Measurements from ENCODE around the gene GLIPR1L1.
A peak's percentile ranks its signal among the peaks of the same experiment; 100 is the strongest.

Gene GLIPR1L1

DNA sequence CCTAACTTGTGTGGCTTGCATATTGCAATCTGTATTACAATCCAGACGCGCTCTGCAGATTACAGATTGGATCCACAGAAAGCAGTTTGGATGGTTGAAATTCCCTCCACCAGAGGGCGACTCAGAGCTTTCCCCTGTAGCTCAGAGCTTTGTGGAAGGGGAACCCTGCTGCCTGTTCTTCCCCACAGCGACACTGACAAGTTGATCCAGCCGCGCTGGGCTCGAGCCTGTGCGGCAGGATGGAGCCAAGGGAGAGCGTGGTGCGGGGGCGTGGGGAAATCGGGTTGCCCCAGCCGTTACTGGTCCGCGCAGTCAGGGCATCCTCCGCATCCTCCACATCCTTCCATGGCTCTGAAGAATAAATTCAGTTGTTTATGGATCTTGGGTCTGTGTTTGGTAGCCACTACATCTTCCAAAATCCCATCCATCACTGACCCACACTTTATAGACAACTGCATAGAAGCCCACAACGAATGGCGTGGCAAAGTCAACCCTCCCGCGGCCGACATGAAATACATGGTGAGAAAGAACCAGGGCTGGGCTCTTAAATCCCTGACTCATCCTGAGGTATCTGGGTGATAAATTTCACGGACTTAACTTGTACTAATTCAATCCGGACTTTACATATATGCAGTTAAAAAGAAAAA lies at the start of gene GLIPR1L1:
GLIPR1L1 (plus strand) TSS at position 287 of the 647 bp plus-strand sequence; CDS start at position 346, 59 bp downstream.
- H3K27ac ChIP-seq: no peak within 1 kb of the TSS
- no peak for TF ChIP-seq ZFX (IDR thresholded peaks at IDR 0.05; ENCODE audit: borderline replicate concordance)
- TF ChIP-seq, protein P1, sequence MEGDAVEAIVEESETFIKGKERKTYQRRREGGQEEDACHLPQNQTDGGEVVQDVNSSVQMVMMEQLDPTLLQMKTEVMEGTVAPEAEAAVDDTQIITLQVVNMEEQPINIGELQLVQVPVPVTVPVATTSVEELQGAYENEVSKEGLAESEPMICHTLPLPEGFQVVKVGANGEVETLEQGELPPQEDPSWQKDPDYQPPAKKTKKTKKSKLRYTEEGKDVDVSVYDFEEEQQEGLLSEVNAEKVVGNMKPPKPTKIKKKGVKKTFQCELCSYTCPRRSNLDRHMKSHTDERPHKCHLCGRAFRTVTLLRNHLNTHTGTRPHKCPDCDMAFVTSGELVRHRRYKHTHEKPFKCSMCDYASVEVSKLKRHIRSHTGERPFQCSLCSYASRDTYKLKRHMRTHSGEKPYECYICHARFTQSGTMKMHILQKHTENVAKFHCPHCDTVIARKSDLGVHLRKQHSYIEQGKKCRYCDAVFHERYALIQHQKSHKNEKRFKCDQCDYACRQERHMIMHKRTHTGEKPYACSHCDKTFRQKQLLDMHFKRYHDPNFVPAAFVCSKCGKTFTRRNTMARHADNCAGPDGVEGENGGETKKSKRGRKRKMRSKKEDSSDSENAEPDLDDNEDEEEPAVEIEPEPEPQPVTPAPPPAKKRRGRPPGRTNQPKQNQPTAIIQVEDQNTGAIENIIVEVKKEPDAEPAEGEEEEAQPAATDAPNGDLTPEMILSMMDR (IDR thresholded peaks at IDR 0.05): peak; percentile 96

- H3K27ac ChIP-seq: no peak overlapping the region
- no peak for TF ChIP-seq ZFX (IDR thresholded peaks at IDR 0.05; ENCODE audit: borderline replicate concordance)
- TF ChIP-seq, protein P1 (IDR thresholded peaks at IDR 0.05): no peak
Measured at GRCh38 chr12:75288860-75289259, 45.6 kb upstream of the GLIPR1L1 start.

GRCh38 chr12:75289753-75290152 lies 44.7 kb upstream of the GLIPR1L1 start:
- no peak for TF ChIP-seq ZFX (IDR thresholded peaks at IDR 0.05; ENCODE audit: borderline replicate concordance)
- TF ChIP-seq, protein P1 (IDR thresholded peaks at IDR 0.05): peak; percentile 54
- H3K27ac ChIP-seq: no peak overlapping the region

GRCh38 chr12:75291014-75291413 lies 43.5 kb upstream of the GLIPR1L1 start:
- no peak overlapping the region for H3K27ac ChIP-seq
- no peak for TF ChIP-seq ZFX (IDR thresholded peaks at IDR 0.05; ENCODE audit: borderline replicate concordance)
- TF ChIP-seq, protein P1 (IDR thresholded peaks at IDR 0.05): no peak

DNA sequence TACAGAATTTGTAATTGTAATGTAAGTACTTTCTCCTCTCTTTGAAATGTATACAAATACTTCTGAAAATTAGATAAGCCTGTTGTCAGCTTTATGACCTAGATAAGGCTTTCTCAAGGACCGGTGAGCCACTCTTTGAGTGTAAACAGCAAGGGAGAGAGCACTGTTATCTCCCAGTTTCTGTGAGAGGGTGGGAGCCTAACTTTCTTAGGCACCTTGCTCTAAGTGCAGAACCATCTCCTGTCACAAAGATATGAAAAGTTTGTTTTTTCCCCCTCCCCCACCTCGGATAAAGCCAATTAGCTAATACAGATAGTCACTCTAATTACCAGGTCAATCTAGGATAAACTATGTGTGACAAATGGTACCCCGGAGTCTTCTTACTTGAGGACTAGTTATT lies 40.1 kb upstream of the GLIPR1L1 start:
- H3K27ac ChIP-seq: no peak overlapping the region
- TF ChIP-seq, protein P1 (IDR thresholded peaks at IDR 0.05): no peak
- TF ChIP-seq ZFX (IDR thresholded peaks at IDR 0.05; ENCODE audit: borderline replicate concordance): no peak

DNA sequence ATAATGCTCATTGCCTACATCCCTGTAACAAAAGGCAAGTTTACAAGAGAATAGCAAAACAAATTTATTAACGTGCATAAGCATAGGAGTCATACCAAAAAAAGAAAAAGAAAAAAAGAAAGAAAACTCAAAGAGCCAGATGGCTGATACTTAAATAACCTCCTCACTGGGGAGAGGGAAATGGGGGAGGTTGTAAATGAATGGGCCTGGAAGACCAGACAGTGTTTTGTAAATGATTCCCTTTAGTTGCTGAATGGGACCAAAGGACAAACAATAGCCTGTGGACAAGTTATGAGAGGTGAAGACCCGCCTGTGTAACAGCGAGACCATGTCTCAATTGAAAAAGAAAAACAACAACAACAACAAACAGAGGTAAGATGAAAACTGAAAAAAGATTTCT lies 39.7 kb upstream of the GLIPR1L1 start:
- TF ChIP-seq, protein P1 (IDR thresholded peaks at IDR 0.05): no peak
- no peak for TF ChIP-seq ZFX (IDR thresholded peaks at IDR 0.05; ENCODE audit: borderline replicate concordance)

DNA sequence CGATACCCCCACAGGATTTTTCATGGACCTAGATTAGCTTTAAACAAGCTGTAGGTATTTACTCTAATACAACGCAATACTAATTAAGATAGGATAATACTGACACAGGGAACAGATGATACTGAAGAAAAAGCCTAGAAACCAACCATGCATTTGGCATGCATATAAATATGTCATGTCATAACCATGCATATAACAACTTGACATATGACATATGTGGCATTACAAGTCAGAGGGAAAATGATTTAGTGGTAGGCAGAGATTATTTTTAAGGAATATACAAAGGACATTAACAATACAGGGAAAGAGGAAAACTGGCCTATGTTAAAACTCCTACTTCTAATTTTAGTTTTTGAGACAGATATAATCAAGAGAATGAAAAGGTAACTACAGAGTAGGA lies 32.2 kb upstream of the GLIPR1L1 start:
- no peak for TF ChIP-seq ZFX (IDR thresholded peaks at IDR 0.05; ENCODE audit: borderline replicate concordance)
- TF ChIP-seq, protein P1 (IDR thresholded peaks at IDR 0.05): no peak

More for the DNA sequence above, 39.7 kb upstream of the GLIPR1L1 start:
- H3K27ac ChIP-seq: no peak overlapping the region

More for the DNA sequence above, 32.2 kb upstream of the GLIPR1L1 start:
- H3K27ac ChIP-seq: no peak overlapping the region

Measured in 22Rv1 (cell line).